Liver (tissue), 3 donors: ENCODE measurements around the gene STRA6.

ENCODE experiments used
- EGR1 ChIP-seq, 2 donors: IDR thresholded peaks; 2 replicates each; pipeline ENCODE4 v1.6.1; 2016 to 2018; ENCODE audit warnings: antibody characterized with exemption in 2 of 2, low read depth in 2 of 2
- FOXA1 ChIP-seq: IDR thresholded peaks from 2 replicates; pipeline ENCODE4 v1.6.1; 2016; ENCODE audit warnings: antibody characterized with exemption
- FOXA2 ChIP-seq: IDR thresholded peaks from 2 replicates; pipeline ENCODE4 v1.6.1; 2016; ENCODE audit warnings: antibody characterized with exemption
- GABPA ChIP-seq, 2 donors: IDR thresholded peaks in 1 of 2; conservative IDR thresholded peaks in 1 of 2; 2 replicates each; pipeline ENCODE4 v1.6.1; 2016; ENCODE audit warnings: antibody characterized with exemption in 2 of 2, mild to moderate bottlenecking in 1 of 2, moderate library complexity in 1 of 2
- JUND ChIP-seq, 2 donors: IDR thresholded peaks; 2 replicates each; pipeline ENCODE4 v1.6.1; 2016; ENCODE audit warnings: antibody characterized with exemption in 2 of 2
- NR2F2 ChIP-seq: IDR thresholded peaks from 2 replicates; pipeline ENCODE4 v1.6.1; 2016; ENCODE audit warnings: antibody characterized with exemption
- RAD21 ChIP-seq, 2 donors: IDR thresholded peaks; 2 replicates each; pipeline ENCODE4 v1.6.1; 2016; ENCODE audit warnings: antibody characterized with exemption in 2 of 2, mild to moderate bottlenecking in 2 of 2
- SP1 ChIP-seq: IDR thresholded peaks from 2 replicates; pipeline ENCODE4 v1.6.1; 2018; ENCODE audit warnings: antibody characterized with exemption, mild to moderate bottlenecking
- TAF1 ChIP-seq: conservative IDR thresholded peaks from 2 replicates; pipeline ENCODE4 v1.6.1; 2016; ENCODE audit warnings: antibody characterized with exemption, mild to moderate bottlenecking
- YY1 ChIP-seq: IDR thresholded peaks from 2 replicates; pipeline ENCODE4 v1.6.1; 2016; ENCODE audit warnings: antibody characterized with exemption, mild to moderate bottlenecking
- TF ChIP-seq, protein P1 (sequence below): fragments of 150-350 bp; IDR thresholded peaks from 2 replicates; pipeline ENCODE4 v1.5.1; 2017; ENCODE audit warnings: improper control_type of control experiment, low read depth, low read length; ENCODE audit not compliant: missing input control
- TF ChIP-seq, protein P2 (sequence below): IDR thresholded peaks from 2 replicates; pipeline ENCODE4 v1.6.1; 2016; ENCODE audit warnings: antibody characterized with exemption
- TF ChIP-seq, protein P3 (sequence below): IDR thresholded peaks from 2 replicates; pipeline ENCODE4 v1.6.1; 2016; ENCODE audit warnings: antibody characterized with exemption, mild to moderate bottlenecking
- TF ChIP-seq, protein P4 (sequence below): IDR thresholded peaks from 2 replicates; pipeline ENCODE4 v1.6.1; 2016; ENCODE audit warnings: antibody characterized with exemption
- donor health status: healthy.
- donor health status: healthy.

DNA sequence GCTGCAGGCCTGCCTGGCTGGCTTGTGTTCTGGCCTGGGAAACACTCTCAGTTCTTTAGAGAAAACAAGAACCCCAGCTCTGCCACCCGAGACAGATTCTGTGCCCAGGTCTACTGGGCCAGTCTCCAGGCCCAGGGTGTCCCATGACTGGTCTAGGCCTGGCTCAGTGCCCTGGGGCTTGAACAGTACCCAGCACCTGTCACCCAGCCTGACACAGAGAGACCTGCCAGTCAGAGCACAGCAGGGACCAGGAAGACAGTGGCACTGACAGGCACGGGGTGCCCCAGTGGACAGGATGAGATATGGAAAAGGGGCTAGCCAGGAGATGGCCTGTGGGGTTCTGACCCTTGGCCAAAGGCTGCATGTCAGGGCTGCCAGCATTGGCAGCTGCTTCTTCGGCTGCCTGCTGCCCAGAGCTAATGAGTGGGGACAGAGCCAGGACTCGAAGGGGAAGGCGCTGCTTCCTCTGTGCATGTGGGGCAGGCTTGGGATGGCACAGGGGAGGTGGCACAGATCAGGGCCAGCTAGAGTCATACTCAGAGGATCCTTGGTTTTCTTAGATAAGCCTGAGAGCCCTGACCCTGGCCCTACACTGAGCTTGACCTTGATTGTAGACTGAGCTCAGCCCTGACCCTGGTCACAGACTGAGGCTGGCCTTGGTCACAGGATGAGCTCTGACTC lies 48.7 kb upstream of the STRA6 start:
- TF ChIP-seq, protein P1, sequence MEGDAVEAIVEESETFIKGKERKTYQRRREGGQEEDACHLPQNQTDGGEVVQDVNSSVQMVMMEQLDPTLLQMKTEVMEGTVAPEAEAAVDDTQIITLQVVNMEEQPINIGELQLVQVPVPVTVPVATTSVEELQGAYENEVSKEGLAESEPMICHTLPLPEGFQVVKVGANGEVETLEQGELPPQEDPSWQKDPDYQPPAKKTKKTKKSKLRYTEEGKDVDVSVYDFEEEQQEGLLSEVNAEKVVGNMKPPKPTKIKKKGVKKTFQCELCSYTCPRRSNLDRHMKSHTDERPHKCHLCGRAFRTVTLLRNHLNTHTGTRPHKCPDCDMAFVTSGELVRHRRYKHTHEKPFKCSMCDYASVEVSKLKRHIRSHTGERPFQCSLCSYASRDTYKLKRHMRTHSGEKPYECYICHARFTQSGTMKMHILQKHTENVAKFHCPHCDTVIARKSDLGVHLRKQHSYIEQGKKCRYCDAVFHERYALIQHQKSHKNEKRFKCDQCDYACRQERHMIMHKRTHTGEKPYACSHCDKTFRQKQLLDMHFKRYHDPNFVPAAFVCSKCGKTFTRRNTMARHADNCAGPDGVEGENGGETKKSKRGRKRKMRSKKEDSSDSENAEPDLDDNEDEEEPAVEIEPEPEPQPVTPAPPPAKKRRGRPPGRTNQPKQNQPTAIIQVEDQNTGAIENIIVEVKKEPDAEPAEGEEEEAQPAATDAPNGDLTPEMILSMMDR = no peak
- TF ChIP-seq GABPA (IDR thresholded peaks at IDR 0.05 in 1 of 2, conservative IDR thresholded peaks at IDR 0.05 in 1 of 2) (no peak), TAF1 (no peak), JUND (IDR thresholded peaks at IDR 0.05) (no peak), EGR1 (IDR thresholded peaks at IDR 0.05; ENCODE audit: low read depth in 2 of 2) (no peak), RAD21 (IDR thresholded peaks at IDR 0.05) (no peak), YY1 (no peak), NR2F2 (no peak), FOXA1 (no peak), SP1 (no peak), FOXA2 (no peak)
- TF ChIP-seq, protein P2, sequence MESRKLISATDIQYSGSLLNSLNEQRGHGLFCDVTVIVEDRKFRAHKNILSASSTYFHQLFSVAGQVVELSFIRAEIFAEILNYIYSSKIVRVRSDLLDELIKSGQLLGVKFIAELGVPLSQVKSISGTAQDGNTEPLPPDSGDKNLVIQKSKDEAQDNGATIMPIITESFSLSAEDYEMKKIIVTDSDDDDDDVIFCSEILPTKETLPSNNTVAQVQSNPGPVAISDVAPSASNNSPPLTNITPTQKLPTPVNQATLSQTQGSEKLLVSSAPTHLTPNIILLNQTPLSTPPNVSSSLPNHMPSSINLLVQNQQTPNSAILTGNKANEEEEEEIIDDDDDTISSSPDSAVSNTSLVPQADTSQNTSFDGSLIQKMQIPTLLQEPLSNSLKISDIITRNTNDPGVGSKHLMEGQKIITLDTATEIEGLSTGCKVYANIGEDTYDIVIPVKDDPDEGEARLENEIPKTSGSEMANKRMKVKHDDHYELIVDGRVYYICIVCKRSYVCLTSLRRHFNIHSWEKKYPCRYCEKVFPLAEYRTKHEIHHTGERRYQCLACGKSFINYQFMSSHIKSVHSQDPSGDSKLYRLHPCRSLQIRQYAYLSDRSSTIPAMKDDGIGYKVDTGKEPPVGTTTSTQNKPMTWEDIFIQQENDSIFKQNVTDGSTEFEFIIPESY = no peak
- TF ChIP-seq, protein P3, sequence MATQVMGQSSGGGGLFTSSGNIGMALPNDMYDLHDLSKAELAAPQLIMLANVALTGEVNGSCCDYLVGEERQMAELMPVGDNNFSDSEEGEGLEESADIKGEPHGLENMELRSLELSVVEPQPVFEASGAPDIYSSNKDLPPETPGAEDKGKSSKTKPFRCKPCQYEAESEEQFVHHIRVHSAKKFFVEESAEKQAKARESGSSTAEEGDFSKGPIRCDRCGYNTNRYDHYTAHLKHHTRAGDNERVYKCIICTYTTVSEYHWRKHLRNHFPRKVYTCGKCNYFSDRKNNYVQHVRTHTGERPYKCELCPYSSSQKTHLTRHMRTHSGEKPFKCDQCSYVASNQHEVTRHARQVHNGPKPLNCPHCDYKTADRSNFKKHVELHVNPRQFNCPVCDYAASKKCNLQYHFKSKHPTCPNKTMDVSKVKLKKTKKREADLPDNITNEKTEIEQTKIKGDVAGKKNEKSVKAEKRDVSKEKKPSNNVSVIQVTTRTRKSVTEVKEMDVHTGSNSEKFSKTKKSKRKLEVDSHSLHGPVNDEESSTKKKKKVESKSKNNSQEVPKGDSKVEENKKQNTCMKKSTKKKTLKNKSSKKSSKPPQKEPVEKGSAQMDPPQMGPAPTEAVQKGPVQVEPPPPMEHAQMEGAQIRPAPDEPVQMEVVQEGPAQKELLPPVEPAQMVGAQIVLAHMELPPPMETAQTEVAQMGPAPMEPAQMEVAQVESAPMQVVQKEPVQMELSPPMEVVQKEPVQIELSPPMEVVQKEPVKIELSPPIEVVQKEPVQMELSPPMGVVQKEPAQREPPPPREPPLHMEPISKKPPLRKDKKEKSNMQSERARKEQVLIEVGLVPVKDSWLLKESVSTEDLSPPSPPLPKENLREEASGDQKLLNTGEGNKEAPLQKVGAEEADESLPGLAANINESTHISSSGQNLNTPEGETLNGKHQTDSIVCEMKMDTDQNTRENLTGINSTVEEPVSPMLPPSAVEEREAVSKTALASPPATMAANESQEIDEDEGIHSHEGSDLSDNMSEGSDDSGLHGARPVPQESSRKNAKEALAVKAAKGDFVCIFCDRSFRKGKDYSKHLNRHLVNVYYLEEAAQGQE = no peak
- TF ChIP-seq, protein P4, sequence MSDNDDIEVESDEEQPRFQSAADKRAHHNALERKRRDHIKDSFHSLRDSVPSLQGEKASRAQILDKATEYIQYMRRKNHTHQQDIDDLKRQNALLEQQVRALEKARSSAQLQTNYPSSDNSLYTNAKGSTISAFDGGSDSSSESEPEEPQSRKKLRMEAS = no peak
